Raji (cell line): ENCODE results near the gene STX8.

Experiments used
- POLR2A ChIP-seq: IDR thresholded peaks from 2 replicates; pipeline ENCODE4 v1.6.1; 2011; ENCODE audit warnings: low read depth, low read length, control low read depth; ENCODE audit not compliant: insufficient read depth

STX8 gene

GRCh38 chr17:9234389-9234945 is 341.2 kb downstream of the STX8 start:
- no peak for TF ChIP-seq POLR2A

- TF ChIP-seq POLR2A, result no peak
Observed at GRCh38 chr17:9233761-9234160, 341.9 kb downstream of the STX8 start.

GRCh38 chr17:9233271-9233599 is 342.4 kb downstream of the STX8 start:
- TF ChIP-seq POLR2A, result no peak

GRCh38 chr17:9232591-9233270 is 342.9 kb downstream of the STX8 start:
- TF ChIP-seq POLR2A, result no peak

- TF ChIP-seq POLR2A, result no peak
Observed at GRCh38 chr17:9232155-9232475, 343.5 kb downstream of the STX8 start.

GRCh38 chr17:9231449-9232154 is 344.0 kb downstream of the STX8 start:
- TF ChIP-seq POLR2A, result no peak

- TF ChIP-seq POLR2A, result no peak
Observed at GRCh38 chr17:9230861-9231260, 344.8 kb downstream of the STX8 start.

- no peak for TF ChIP-seq POLR2A
Observed at GRCh38 chr17:9230346-9230745, 345.3 kb downstream of the STX8 start.

- TF ChIP-seq POLR2A, result no peak
Observed at GRCh38 chr17:9229826-9230201, 345.8 kb downstream of the STX8 start.

GRCh38 chr17:9229160-9229825 is 346.3 kb downstream of the STX8 start:
- TF ChIP-seq POLR2A, result no peak

GRCh38 chr17:9228408-9229159 is 347.0 kb downstream of the STX8 start:
- TF ChIP-seq POLR2A, result no peak

- TF ChIP-seq POLR2A, result no peak
Observed at GRCh38 chr17:9227819-9228407, 347.7 kb downstream of the STX8 start.

- no peak for TF ChIP-seq POLR2A
Observed at GRCh38 chr17:9226794-9227135, 348.9 kb downstream of the STX8 start.

GRCh38 chr17:9226130-9226793 is 349.4 kb downstream of the STX8 start:
- TF ChIP-seq POLR2A, result no peak

- no peak for TF ChIP-seq POLR2A
Observed at GRCh38 chr17:9225305-9226101, 350.1 kb downstream of the STX8 start.
